Liver (tissue), 3 donors: ENCODE measurements around the gene SPRR2B.

ENCODE experiments used
- JUND ChIP-seq, 2 donors: IDR thresholded peaks; 2 replicates each; pipeline ENCODE4 v1.6.1; 2016; ENCODE audit warnings: antibody characterized with exemption in 2 of 2
- RAD21 ChIP-seq, 2 donors: IDR thresholded peaks; 2 replicates each; pipeline ENCODE4 v1.6.1; 2016; ENCODE audit warnings: antibody characterized with exemption in 2 of 2, mild to moderate bottlenecking in 2 of 2
- RXRA ChIP-seq, 2 donors: IDR thresholded peaks; 2 replicates each; pipeline ENCODE4 v1.6.1; 2017 to 2018; ENCODE audit warnings: antibody characterized with exemption in 2 of 2, mild to moderate bottlenecking in 1 of 2
- SP1 ChIP-seq: IDR thresholded peaks from 2 replicates; pipeline ENCODE4 v1.6.1; 2018; ENCODE audit warnings: antibody characterized with exemption, mild to moderate bottlenecking
- TAF1 ChIP-seq: conservative IDR thresholded peaks from 2 replicates; pipeline ENCODE4 v1.6.1; 2016; ENCODE audit warnings: antibody characterized with exemption, mild to moderate bottlenecking
- TF ChIP-seq, protein P1 (sequence below): fragments of 150-350 bp; IDR thresholded peaks from 2 replicates; pipeline ENCODE4 v1.5.1; 2017; ENCODE audit warnings: improper control_type of control experiment, low read depth, low read length; ENCODE audit not compliant: missing input control
- TF ChIP-seq, protein P2 (sequence below): IDR thresholded peaks from 2 replicates; pipeline ENCODE4 v1.6.1; 2016; ENCODE audit warnings: antibody characterized with exemption
- TF ChIP-seq, protein P3 (sequence below): IDR thresholded peaks from 2 replicates; pipeline ENCODE4 v1.6.1; 2016; ENCODE audit warnings: antibody characterized with exemption
- TF ChIP-seq, protein P4 (sequence below): IDR thresholded peaks from 2 replicates; pipeline ENCODE4 v1.6.1; 2016; ENCODE audit warnings: antibody characterized with exemption, mild to moderate bottlenecking
- donor health status: healthy.
- donor health status: healthy.

DNA sequence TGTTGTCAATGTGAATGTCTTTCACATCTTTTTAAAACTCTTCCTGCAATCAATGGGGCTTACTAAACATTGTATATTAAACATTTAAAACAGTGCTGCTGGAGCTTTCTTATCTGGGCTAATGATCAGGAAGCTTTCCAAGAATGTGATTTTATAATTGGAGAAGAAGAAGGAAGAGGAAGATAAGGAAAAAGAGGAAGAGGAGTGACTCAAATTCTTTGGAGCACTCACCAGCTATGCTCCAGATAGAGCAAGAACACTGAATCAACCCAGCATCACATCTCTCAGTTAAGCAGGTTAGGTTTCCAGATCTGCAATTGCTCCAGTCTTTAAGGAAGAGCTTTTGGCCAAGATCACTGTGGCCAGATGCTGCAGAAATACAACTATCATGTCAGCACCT lies 24.4 kb upstream of the SPRR2B start:
- TF ChIP-seq, protein P1, sequence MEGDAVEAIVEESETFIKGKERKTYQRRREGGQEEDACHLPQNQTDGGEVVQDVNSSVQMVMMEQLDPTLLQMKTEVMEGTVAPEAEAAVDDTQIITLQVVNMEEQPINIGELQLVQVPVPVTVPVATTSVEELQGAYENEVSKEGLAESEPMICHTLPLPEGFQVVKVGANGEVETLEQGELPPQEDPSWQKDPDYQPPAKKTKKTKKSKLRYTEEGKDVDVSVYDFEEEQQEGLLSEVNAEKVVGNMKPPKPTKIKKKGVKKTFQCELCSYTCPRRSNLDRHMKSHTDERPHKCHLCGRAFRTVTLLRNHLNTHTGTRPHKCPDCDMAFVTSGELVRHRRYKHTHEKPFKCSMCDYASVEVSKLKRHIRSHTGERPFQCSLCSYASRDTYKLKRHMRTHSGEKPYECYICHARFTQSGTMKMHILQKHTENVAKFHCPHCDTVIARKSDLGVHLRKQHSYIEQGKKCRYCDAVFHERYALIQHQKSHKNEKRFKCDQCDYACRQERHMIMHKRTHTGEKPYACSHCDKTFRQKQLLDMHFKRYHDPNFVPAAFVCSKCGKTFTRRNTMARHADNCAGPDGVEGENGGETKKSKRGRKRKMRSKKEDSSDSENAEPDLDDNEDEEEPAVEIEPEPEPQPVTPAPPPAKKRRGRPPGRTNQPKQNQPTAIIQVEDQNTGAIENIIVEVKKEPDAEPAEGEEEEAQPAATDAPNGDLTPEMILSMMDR: no peak
- TF ChIP-seq, protein P2, sequence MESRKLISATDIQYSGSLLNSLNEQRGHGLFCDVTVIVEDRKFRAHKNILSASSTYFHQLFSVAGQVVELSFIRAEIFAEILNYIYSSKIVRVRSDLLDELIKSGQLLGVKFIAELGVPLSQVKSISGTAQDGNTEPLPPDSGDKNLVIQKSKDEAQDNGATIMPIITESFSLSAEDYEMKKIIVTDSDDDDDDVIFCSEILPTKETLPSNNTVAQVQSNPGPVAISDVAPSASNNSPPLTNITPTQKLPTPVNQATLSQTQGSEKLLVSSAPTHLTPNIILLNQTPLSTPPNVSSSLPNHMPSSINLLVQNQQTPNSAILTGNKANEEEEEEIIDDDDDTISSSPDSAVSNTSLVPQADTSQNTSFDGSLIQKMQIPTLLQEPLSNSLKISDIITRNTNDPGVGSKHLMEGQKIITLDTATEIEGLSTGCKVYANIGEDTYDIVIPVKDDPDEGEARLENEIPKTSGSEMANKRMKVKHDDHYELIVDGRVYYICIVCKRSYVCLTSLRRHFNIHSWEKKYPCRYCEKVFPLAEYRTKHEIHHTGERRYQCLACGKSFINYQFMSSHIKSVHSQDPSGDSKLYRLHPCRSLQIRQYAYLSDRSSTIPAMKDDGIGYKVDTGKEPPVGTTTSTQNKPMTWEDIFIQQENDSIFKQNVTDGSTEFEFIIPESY: no peak
- TF ChIP-seq SP1 (no peak), JUND (IDR thresholded peaks at IDR 0.05) (no peak), RXRA (IDR thresholded peaks at IDR 0.05) (no peak), RAD21 (IDR thresholded peaks at IDR 0.05) (no peak), TAF1 (no peak)
- TF ChIP-seq, protein P3, sequence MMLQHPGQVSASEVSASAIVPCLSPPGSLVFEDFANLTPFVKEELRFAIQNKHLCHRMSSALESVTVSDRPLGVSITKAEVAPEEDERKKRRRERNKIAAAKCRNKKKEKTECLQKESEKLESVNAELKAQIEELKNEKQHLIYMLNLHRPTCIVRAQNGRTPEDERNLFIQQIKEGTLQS: no peak
- TF ChIP-seq, protein P4, sequence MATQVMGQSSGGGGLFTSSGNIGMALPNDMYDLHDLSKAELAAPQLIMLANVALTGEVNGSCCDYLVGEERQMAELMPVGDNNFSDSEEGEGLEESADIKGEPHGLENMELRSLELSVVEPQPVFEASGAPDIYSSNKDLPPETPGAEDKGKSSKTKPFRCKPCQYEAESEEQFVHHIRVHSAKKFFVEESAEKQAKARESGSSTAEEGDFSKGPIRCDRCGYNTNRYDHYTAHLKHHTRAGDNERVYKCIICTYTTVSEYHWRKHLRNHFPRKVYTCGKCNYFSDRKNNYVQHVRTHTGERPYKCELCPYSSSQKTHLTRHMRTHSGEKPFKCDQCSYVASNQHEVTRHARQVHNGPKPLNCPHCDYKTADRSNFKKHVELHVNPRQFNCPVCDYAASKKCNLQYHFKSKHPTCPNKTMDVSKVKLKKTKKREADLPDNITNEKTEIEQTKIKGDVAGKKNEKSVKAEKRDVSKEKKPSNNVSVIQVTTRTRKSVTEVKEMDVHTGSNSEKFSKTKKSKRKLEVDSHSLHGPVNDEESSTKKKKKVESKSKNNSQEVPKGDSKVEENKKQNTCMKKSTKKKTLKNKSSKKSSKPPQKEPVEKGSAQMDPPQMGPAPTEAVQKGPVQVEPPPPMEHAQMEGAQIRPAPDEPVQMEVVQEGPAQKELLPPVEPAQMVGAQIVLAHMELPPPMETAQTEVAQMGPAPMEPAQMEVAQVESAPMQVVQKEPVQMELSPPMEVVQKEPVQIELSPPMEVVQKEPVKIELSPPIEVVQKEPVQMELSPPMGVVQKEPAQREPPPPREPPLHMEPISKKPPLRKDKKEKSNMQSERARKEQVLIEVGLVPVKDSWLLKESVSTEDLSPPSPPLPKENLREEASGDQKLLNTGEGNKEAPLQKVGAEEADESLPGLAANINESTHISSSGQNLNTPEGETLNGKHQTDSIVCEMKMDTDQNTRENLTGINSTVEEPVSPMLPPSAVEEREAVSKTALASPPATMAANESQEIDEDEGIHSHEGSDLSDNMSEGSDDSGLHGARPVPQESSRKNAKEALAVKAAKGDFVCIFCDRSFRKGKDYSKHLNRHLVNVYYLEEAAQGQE: no peak
